NCI-H146 treated with DMSO at 0.1 percent for 48 hours (cell line): Measurements from ENCODE around the gene NLK.
"Not testable (repeated sequence)": the region's sequence is repeated elsewhere in the genome, so short reads cannot be mapped to it uniquely, and the experiment has no call there.

ENCODE experiments used
- DNase-seq: peaks from one replicate; lab custom pipeline; 2025; ENCODE audit not compliant: unreplicated experiment; lab: John Stamatoyannopoulos, UW

NLK gene

DNA sequence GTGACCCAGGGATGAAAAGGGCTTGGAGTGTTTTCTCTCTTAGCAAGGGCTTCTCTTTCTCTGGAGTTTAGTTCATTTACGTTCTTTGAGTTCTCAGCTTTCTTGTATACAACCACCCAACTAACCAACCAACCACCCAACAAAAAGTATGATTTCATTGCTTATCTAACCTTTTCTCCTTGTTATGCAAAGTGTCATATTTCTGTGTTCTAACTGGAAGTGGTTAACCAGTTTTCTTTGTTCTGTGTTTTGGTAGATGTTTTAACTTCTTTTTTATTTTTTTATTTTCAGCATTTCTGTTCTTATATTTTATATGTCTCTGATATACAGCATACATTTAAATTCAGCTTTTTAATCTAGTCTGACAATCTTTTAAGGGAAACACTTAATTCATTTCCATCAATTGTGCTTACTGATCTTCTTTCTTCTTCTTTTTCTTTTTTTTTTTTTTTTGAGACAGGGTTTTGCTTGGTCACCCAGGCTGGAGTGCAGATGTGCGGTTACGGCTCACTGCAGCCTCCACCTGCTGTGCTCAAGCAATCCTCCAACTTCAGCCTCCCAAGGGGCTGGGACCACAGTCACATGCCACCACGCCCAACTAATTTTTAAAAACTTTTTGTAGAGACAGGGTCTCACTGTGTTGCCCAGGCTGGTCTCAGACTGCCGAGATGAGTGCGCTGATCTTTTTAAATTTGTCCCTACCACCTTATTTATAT, 29.6 kb downstream of the NLK start:
- DNase-seq: no peak

DNA sequence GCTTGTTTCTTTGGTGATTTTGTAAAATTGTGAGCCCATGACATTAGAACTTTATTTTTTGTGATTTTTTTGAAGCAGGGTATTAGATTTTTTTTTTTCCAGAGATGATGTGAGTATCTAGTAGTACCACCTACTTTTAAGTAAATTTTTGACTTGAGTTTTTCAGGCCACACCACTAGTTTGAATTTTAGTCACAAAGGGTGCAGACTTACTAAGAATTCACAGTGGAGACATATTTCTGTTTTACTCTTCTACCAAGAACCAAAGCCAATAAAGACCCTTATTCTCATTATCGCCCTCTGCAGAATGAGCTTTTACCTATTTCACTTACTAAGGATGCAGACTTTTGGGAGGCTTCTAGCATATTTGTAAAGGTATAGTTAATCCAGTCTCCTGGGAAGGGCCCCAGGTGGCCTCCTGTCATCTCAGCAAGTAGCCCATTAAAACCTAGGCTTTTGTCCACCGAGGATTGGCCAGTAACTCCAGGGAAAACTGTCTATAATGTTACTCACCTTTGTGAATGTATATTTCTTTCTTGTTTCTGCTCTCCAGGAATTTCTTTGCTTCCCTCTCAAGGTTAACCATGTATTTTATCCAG, 30.6 kb downstream of the NLK start:
- no peak for DNase-seq

- no peak for DNase-seq
Measured at GRCh38 chr17:28074010-28074409, 31.5 kb downstream of the NLK start.

GRCh38 chr17:28076144-28076543, 33.7 kb downstream of the NLK start:
- no peak for DNase-seq

GRCh38 chr17:28077140-28077539, 34.7 kb downstream of the NLK start:
- not testable (repeated sequence) for DNase-seq

- no peak for DNase-seq
Measured at GRCh38 chr17:28078341-28079229, 36.1 kb downstream of the NLK start.

DNA sequence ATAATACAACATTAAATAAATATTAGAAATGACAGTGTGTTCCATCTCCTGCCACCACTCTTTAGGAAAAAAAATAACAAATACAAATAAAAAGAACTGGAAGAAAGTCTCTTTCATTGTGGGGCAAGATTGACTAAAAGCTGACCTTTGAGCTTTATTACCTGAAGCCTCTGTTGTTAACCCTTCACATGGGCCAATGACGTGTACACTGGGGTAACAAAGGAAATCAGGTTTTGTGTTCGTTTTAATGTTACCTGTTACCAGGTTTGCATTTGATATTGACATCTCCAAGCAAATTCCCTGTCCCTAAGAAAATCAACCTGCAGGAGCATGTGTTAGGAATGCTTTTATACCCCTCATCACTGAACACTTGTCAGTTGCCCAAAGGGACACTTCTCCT, 39.0 kb downstream of the NLK start:
- no peak for DNase-seq

- DNase-seq: no peak
Measured at GRCh38 chr17:28085766-28086165, 43.3 kb downstream of the NLK start.

GRCh38 chr17:28086519-28086918, 44.0 kb downstream of the NLK start:
- DNase-seq: no peak

DNA sequence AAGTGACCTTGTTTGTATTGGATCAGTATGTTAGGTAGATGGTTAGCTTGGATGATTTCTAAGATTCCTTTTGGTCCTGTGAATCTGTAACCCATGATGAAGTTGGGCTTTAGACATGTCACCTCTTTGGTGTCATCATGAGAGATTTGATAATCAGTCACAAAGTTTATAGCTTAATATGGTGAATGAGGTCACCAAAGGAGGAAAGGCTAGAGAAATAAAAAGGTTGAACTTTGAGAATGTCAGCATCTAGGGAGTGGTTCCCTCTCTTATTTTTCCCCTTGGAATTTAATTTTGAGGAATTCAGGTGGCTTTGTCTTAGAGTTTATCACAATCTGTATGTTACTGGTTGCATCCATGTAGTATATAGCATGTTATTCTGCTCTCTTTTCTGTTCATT, 45.3 kb downstream of the NLK start:
- DNase-seq: no peak

DNA sequence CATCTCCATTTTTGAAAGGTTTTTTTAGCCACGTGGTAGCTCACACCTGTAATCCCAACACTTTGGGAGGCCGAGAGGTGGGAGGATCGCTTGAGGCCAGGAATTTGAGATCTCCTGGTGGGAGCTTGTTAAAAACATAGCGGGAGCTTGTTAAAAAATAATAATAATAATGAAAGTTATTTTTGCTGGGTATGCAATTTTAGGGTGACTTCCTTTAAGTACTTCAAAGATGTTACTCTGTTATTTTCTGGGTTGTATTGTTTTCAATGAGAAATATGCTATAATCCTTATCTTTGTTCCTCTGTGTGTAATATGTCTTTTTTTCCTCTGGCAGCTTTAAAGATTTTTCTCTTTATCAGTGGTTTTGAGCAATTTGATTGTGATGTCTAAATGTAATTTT, 48.1 kb downstream of the NLK start:
- DNase-seq: no peak

DNA sequence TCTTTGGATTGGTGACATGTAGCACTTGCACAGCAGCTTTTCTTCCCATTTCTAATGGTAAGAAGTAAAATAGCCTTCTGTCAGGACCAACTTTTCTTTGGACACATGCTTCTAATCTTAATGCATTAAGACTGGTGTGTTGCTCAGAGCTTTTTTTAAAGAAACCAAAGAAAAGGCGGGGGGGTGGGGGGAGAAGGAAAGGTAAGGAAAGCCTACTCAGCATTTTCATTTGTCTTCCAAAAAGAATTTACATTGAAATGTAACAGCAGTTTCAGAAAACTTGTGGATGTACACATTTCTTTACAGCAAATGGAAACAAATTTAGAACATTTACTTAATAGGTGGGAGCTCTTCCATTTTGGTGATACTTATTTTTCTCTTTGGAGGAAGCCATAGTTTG, 49.6 kb downstream of the NLK start:
- no peak for DNase-seq

DNA sequence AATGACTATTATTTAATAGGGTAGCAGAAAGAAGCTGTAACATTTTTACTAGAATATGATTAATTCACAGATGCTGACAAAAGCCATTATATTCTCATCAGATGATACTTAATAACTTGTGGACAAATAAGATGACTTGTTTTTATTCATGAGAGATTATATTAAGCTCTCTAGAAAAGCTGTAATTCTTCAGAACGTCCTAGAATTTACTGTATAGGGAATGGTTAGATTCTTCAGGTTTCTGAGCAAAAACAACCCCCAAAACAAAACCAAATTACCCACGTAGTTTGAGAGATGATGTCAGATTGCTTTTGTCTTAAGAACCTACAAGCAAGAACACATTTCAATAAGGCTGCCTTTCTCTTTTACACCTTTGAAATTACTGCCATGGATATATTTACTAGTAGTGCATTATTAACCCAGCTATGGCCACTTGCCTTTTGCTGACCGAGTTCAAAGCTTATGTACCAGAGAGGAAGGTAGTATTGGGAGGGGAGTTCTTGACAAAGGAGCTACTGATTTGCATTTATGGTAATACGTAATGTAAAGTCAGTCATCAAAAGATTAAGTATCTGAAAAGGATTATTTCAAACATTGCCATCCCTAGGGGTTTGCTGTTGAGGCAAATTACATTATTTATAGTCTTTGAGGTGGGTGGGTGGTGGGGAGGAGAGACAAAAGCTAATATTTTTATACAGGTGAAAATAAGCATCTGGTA, 51.7 kb downstream of the NLK start:
- no peak for DNase-seq

- no peak for DNase-seq
Measured at GRCh38 chr17:28096756-28097155, 54.3 kb downstream of the NLK start.

GRCh38 chr17:28097254-28097653, 54.8 kb downstream of the NLK start:
- no peak for DNase-seq

DNA sequence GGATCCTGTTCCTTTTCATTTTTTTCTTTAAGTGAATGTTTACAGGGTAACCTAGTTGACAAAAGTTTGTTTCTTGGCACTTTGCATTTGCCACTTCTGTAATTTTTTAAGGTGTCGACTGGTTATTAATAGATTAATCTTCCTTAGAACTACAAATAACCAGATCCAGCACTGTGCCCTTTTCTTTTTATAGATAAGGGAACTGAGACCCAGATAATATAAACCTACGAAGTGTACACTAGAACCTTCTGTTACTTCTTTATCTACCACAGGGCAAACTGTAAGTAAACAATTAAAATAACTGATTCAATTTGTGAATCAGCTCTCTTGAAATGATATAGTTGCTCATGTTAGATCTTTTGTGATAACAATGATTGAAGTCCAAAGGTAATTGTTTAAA, 55.4 kb downstream of the NLK start:
- DNase-seq: no peak

GRCh38 chr17:28098591-28098990, 56.1 kb downstream of the NLK start:
- not testable (repeated sequence) for DNase-seq

- DNase-seq: no peak
Measured at GRCh38 chr17:28100251-28100650, 57.8 kb downstream of the NLK start.

DNA sequence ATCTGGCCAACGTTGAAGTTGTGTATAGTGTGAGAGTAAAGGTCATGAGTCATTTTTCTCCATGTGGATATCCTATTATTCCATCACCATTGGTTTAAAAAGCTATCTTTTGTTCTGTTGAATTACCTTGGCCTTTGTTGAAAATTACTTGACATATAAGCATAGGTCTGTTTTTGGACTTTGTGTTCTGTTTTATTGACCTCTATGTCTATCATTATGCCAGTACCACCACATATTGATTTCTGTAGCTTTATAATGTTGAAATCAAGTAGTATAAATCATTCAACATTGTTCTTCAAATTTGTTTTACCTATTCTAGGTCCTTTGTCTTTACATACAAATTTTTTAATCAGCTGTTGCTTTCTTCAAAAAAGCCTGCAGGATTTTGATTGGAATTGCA, 58.5 kb downstream of the NLK start:
- DNase-seq: no peak

GRCh38 chr17:28101919-28102318, 59.4 kb downstream of the NLK start:
- no peak for DNase-seq

GRCh38 chr17:28105501-28105900, 63.0 kb downstream of the NLK start:
- no peak for DNase-seq
